Heart left ventricle (tissue), 16 donors: ENCODE data around the gene CPNE2. TPM values are rescaled to one million over a fixed set of nuclear protein-coding genes. Genes with fewer than 3 reads are reported as not detected.
"Not testable (repeated sequence)": the region's sequence is repeated elsewhere in the genome, so short reads cannot be mapped to it uniquely, and the experiment has no call there.

Experiments used
- ATAC-seq, 4 donors: fragments of 200-7000 bp; cut with Tn5 transposase; one replicate each; pipeline ENCODE4 v1.9.1; 2020 to 2022; ENCODE audit warnings: moderate library complexity in 4 of 4, mild to moderate bottlenecking in 3 of 4, moderate number of reproducible peaks in 1 of 4
- DNase-seq, 5 donors: peaks; one replicate each; pipeline ENCODE4 v3.0.0-alpha.2; 2020
- H3K27ac ChIP-seq, 12 donors: fragments of 200-600 bp; sonication (generic) in 4 of 12; one replicate each; pipeline versions ENCODE4 v1.5.0 to v1.8.0; 2016 to 2022; ENCODE audit warnings: mild to moderate bottlenecking in 2 of 12
- H3K27me3 ChIP-seq, 9 donors: fragments of 200-600 bp; sonication (generic) in 2 of 9; one replicate each; pipeline versions ENCODE4 v1.5.1 to v1.8.0; 2016 to 2022; ENCODE audit warnings: mild to moderate bottlenecking in 3 of 9
- H3K36me3 ChIP-seq, 9 donors: fragments of 200-600 bp; sonication (generic) in 2 of 9; one replicate each; pipeline versions ENCODE4 v1.5.0 to v1.8.0; 2018 to 2022; ENCODE audit warnings: mild to moderate bottlenecking in 2 of 9
- H3K4me1 ChIP-seq, 12 donors: fragments of 200-600 bp; sonication (generic) in 4 of 12; one replicate each; pipeline versions ENCODE4 v1.5.0 to v1.8.0; 2016 to 2022; ENCODE audit warnings: mild to moderate bottlenecking in 3 of 12
- H3K4me3 ChIP-seq, 12 donors: fragments of 200-600 bp; sonication (generic) in 4 of 12; one replicate each; pipeline versions ENCODE4 v1.5.0 to v1.8.0; 2017 to 2022; ENCODE audit warnings: mild to moderate bottlenecking in 9 of 12, moderate library complexity in 4 of 12
- H3K9me3 ChIP-seq, 12 donors: fragments of 200-600 bp; sonication (generic) in 4 of 12; one replicate each; pipeline versions ENCODE4 v1.5.0 to v1.8.0; 2016 to 2022; ENCODE audit warnings: mild to moderate bottlenecking in 1 of 12
- POLR2A ChIP-seq, 2 donors: fragments of 450-650 bp; IDR thresholded peaks; one replicate each; pipeline ENCODE4 v1.6.1; 2017; ENCODE audit warnings: antibody characterized with exemption in 2 of 2, mild to moderate bottlenecking in 2 of 2, moderate library complexity in 2 of 2
- WGBS, 4 donors: extraction: QIAGEN DNeasy Blood & Tissue Kit in 2 of 4; methylation state at CpG; one replicate each; pipeline versions ENCODE4 v1.1.5 to v1.1.7; 2013 to 2018; 5-methylcytosine and 5-hydroxymethylcytosine counted together
- intact Hi-C, 10 donors: fragments of 100-400 bp; cut with DNase I; formaldehyde crosslinking; loops; one replicate each; pipeline versions ENCODE4 v1.11.1 to v1.14.2; 2022
- polyA plus RNA-seq, 2 donors: library from polyadenylated mRNA; stranded (reverse); fragments of 200-250 nt; gene quantifications; one replicate each; pipeline ENCODE4 v1.2.3, GENCODE V29; 2013
- total RNA-seq, 9 donors: library from RNA; depleted of rRNA in 2 of 9; stranded (reverse); fragments of >200 nt in 2 of 9; fragmentation: NEBNext Ultra II Directional in 3 of 9; extraction: Animal tissue kit (Norgen Biotek cat#: 25700) in 3 of 9; gene quantifications; one replicate each; pipeline versions ENCODE4 v1.1.0 to v1.2.4, GENCODE V29; 2016 to 2023
- TF ChIP-seq, protein P1 (sequence below), 12 donors: fragments of 200-600 bp; sonication (generic) in 4 of 12; IDR thresholded peaks; one replicate each; pipeline versions ENCODE4 v1.5.0 to v1.8.0; 2018 to 2022; ENCODE audit warnings: antibody characterized with exemption in 12 of 12, mild to moderate bottlenecking in 5 of 12
- donor health status: ischemic (EF 13 %, LVEDD 7.1; RV severe dilation, severe dysfunction).
- donor health status: healthy with polysubstance abuse.
- donor health status: DM: no; HTN: yes; CAD: no.
- donor health status: DM: no; HTN: no; CAD: no.
- donor health status: ischemic (EF 25% LVEDD 6.9; RV normal size, moderate dysfunction).
- donor health status: ischemic (EF 25% LVEDD 5.7; RV mildly dilated, moderate dysfunction).
- donor health status: healthy.
- donor health status: DM: yes; HTN: yes; CAD: no.
- donor health status: ischemic (EF 35%, LVEDD 5.7; RV mildly dilated, moderate dysfunction).
- donor health status: nonischemic (EF 11% LVEDD 7.7; RV severe dilation, severe dysfunction).
- donor health status: DM: yes; HTN: yes; CAD: no.
- donor health status: PGD.
- donor health status: ischemic (EF 29% LVEDD 5.4; RV normal size, mild dysfunction).
- donor health status: nonischemic (EF 23%, LVEDD 6.1; RV moderate dilation, normal function).

The CPNE2 gene
- total and polyA plus RNA-seq, 11 donors = 7.2 to 23.6 (median 14.0) TPM

DNA sequence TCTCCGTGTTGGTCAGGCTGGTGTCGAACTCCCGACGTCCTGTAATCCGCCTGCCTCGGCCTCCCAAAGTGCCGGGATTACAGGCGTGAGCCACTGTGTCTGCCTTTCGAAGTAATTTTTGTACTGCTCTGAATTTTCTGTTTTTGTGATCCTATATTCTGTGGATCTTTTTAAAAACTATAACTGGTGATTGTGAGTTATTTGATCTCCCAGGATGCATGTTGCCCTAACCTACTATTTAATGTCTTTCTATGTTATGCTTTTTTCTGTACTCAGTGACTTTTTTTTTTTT lies 96.3 kb downstream of the CPNE2 start:
- intact Hi-C loops = loop anchor here in 1 of 10 donors (5.0 kb wide), 1 partner anchor 109 kb away; no protein-coding TSS in a partner anchor
- peaks cover 11 to 74% (median 33%) of the 10 kb centered on the region in 12 donors for H3K4me1 ChIP-seq
- no peak for TF ChIP-seq POLR2A (IDR thresholded peaks at IDR 0.05)
- TF ChIP-seq, protein P1, sequence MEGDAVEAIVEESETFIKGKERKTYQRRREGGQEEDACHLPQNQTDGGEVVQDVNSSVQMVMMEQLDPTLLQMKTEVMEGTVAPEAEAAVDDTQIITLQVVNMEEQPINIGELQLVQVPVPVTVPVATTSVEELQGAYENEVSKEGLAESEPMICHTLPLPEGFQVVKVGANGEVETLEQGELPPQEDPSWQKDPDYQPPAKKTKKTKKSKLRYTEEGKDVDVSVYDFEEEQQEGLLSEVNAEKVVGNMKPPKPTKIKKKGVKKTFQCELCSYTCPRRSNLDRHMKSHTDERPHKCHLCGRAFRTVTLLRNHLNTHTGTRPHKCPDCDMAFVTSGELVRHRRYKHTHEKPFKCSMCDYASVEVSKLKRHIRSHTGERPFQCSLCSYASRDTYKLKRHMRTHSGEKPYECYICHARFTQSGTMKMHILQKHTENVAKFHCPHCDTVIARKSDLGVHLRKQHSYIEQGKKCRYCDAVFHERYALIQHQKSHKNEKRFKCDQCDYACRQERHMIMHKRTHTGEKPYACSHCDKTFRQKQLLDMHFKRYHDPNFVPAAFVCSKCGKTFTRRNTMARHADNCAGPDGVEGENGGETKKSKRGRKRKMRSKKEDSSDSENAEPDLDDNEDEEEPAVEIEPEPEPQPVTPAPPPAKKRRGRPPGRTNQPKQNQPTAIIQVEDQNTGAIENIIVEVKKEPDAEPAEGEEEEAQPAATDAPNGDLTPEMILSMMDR (IDR thresholded peaks at IDR 0.05) = no peak

DNA sequence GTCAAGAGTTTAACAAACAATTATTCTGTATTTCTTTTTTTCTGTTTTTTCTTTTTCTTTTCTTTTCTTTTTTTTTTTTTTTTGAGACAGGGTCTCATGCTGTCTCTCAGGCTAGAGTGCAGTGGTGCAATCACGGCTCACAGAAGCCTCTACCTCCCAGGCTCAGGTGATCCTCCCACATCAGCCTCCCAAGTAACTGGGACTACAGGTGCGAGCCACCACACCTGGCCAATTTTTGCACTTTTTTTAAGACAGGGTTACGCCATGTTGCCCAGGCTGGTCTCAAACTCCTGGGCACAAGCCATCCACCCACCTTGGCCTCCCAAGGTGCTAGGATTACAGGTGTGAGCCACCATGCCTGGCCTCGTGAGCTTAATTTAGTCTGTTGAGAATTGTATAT lies 97.1 kb downstream of the CPNE2 start:
- H3K27ac ChIP-seq, H3K9me3 ChIP-seq, ATAC-seq, H3K4me3 ChIP-seq, DNase-seq, H3K27me3 ChIP-seq: not testable (repeated sequence)
- Histone ChIP-seq H3K4me1 (peaks cover 11 to 68% (median 35%) of the 10 kb centered on the region in 12 donors), H3K36me3 (peaks cover 0 to 12% (median 0%) of the 10 kb centered on the region in 9 donors)
- 96 to 98% (median 97%) methylated on average over 4 of the region's 4 CpGs for WGBS, 4 donors
- intact Hi-C loops = loop anchor here in 1 of 10 donors (5.0 kb wide), 1 partner anchor 108 kb away; no protein-coding TSS in a partner anchor

More for the DNA sequence above, 96.3 kb downstream of the CPNE2 start:
- no peaks in the 10 kb centered on the region for H3K9me3 ChIP-seq
- DNase-seq (no peak), ATAC-seq (no peak)
- H3K4me3 ChIP-seq = no peak overlapping the region
- H3K27me3 ChIP-seq = no peaks in the 10 kb centered on the region
- 91 to 96% (median 96%) methylated on average over 9 of the region's 9 CpGs for WGBS, 4 donors
- H3K27ac ChIP-seq = no peak overlapping the region
- H3K36me3 ChIP-seq = peaks cover 0 to 12% (median 0%) of the 10 kb centered on the region in 9 donors

DNA sequence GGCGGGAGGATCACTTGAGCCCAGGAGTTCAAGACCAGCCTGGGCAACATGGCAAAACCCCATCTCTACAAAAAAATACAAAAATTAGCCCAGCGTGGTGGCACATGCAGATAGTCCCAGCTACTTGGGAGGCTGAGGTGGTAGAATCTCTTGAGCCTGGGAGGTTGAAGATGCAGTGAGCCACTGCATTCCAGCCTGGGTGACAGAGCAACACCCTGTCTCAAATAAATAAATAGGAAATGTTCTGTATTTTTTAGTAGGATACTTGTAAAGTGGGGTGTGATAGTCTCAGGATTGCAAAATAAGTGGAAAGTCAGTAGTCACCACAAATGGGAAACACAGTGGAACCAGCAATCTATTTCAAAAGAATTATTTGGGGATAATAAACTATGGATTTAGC lies 97.8 kb downstream of the CPNE2 start:
- H3K4me3 ChIP-seq = no peak overlapping the region
- 92 to 96% (median 94%) methylated on average over 2 of the region's 2 CpGs for WGBS, 4 donors
- ATAC-seq = no peak
- intact Hi-C loops = loop anchor here in 1 of 10 donors (5.0 kb wide), 1 partner anchor 47 kb away; no protein-coding TSS in a partner anchor
- no peak overlapping the region for H3K27ac ChIP-seq
- H3K27me3 ChIP-seq = no peaks in the 10 kb centered on the region
- TF ChIP-seq, protein P1 (IDR thresholded peaks at IDR 0.05) = no peak
- TF ChIP-seq POLR2A (IDR thresholded peaks at IDR 0.05) = no peak
- H3K4me1 ChIP-seq = peaks cover 9 to 66% (median 29%) of the 10 kb centered on the region in 12 donors
- DNase-seq = no peak
- H3K9me3 ChIP-seq = no peaks in the 10 kb centered on the region
- peaks cover 0 to 12% (median 0%) of the 10 kb centered on the region in 9 donors for H3K36me3 ChIP-seq

DNA sequence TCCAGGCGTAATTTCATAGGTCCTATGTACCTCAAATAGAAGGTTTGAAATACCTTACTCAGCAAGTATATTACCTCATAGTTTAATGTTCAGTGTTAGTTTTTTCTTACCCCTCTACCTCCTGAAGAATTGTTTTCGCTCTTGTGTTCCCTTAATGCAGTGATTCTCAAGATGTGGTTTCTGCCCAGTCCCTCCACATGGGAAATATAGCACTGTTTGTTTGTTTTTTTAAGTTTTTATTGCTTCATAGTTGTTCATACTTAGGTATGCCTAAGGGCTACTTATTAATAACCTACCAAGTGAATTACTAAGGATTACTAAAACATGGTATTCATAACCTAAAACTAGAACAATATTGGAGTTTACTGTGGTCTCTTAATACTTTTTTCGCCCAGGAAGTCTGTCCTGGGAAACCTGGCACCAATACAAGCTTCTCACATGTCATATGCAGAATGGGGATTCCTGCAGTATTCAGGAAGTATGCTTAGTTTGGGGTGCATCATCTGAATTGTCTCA lies 98.7 kb downstream of the CPNE2 start:
- H3K27ac ChIP-seq = no peak overlapping the region

More for the DNA sequence above, 98.7 kb downstream of the CPNE2 start:
- intact Hi-C loops = loop anchor here in 1 of 10 donors (5.0 kb wide), 1 partner anchor 46 kb away; no protein-coding TSS in a partner anchor
- DNase-seq (no peak), ATAC-seq (no peak)
- no peak overlapping the region for H3K4me3 ChIP-seq
- peaks cover 0 to 12% (median 0%) of the 10 kb centered on the region in 9 donors for H3K36me3 ChIP-seq
- no peaks in the 10 kb centered on the region for H3K9me3 ChIP-seq
- H3K27me3 ChIP-seq = no peaks in the 10 kb centered on the region
- 60 to 83% (median 76%) methylated on average over 3 of the region's 3 CpGs for WGBS, 4 donors
- H3K4me1 ChIP-seq = peaks cover 9 to 66% (median 28%) of the 10 kb centered on the region in 12 donors
- TF ChIP-seq POLR2A (IDR thresholded peaks at IDR 0.05) = no peak
- TF ChIP-seq, protein P1 (IDR thresholded peaks at IDR 0.05) = no peak
